Mucosa of gallbladder (tissue), 1 donor: ENCODE data around the gene TMEM171. TPM values are rescaled to one million over a fixed set of nuclear protein-coding genes. Genes with fewer than 3 reads are reported as not detected.

Source experiments
- DNase-seq: peaks from one replicate; pipeline ENCODE4 v3.0.0-alpha.2; 2020; ENCODE audit warnings: low spot score
- total RNA-seq: library from RNA; stranded (reverse); gene quantifications from one replicate; pipeline ENCODE4 v1.2.1, GENCODE V29; 2021
- donor health status: DM: no; HTN: no; CAD: no.

Gene TMEM171
- total RNA-seq, 1 donor from 2014 or later, result 1.6 TPM

DNA sequence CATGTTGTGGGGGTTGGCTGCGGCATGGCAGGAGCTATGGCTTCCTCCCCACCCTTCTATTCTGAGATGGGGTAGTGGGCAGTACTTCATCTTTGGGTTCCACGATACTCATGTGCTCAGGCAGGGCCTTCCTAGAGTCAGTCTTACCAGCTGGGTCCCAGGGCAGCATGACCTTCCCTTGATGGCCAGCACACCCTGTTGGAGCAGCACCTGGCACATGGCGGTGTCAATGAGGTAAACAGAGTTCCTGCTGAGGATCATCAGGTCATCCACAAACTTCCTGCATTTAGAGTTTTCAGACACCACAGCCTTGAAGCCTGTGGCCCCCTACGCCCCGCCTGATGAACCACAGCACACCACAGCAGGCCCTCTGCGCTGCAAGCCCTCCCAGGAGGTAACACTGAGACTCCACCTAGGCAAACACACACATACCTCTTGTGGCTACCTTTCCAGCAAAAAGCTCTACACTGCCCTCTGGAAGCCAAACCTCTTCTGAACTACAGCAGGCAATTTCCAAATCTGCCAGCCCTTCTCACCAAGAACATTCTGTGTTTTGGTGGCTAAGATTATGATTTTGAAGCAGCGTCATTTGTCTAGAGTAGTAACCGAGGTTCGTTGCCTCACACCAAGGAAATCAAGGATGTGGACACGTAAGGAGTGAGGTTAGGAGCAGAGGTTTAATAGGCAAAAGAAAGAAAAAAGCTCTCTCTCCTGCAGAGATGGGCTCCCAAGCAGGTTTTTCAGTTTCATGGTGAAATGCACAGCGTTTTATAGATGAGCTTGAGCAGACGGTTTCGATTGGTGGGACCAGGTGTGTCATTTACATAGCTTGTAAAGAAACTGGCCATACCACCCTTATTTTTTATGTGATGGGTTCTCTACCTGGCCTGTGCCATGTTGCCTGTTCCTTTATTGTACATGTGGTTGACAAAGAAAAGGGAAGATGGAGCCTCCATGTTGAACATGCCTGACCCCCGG, 32.3 kb downstream of the TMEM171 start:
- DNase-seq, result no peak

DNA sequence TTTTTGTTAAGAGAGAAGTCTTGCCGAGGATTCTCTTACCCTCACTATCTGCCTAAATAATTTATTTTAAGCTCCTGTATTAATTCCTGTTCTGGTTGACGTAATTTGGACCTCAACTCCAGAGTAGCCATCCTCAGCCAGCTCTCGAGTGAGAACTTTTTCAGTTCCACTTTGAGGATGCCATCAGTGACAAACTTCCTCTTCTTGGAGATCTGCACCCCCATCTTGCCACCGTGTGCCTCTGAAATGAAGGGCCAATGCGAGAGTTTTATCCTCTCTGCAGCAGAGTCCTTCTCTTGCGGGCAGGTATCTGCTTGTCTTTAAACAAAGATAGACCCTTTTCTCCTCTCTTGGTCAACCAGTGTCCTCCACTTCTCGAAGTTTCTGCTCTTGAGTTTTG, 33.1 kb downstream of the TMEM171 start:
- DNase-seq, result no peak

DNA sequence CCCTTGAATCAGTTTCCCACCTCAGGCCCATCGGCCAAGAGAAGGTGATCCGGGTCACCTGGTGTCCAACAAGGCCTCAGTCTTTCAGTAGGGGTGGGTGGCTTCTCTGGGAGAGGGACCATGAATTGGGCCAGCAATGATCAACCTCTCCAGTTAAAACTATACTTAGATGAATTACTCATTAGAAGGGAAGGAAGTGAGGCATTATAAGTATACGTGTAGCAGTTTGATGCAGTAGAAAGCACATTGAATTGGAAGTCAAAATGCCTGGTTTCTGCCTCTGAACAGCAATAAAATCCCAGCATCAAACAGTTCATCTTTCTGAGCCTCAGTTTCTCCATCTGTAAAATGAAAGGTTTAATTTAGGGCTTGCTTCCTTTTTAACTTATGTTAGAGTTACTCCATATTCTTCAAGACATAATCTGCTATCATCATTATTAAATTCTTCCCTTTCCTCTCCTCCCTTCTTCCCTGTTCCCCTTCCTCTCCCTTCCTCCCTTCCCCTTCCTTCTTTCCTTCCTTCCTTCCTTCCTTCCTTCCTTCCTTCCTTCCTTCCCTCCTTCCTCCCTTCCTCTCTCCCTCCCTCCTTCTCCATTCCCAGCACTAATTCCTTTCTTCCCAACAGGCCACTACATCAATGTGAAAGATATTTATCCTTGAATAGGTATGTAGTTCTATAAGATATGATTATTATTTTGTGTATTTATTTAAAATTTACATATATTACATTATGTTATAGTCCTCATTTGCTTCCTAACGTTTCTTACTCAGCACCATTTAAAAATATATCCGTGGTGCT, 34.0 kb downstream of the TMEM171 start:
- no peak for DNase-seq

DNA sequence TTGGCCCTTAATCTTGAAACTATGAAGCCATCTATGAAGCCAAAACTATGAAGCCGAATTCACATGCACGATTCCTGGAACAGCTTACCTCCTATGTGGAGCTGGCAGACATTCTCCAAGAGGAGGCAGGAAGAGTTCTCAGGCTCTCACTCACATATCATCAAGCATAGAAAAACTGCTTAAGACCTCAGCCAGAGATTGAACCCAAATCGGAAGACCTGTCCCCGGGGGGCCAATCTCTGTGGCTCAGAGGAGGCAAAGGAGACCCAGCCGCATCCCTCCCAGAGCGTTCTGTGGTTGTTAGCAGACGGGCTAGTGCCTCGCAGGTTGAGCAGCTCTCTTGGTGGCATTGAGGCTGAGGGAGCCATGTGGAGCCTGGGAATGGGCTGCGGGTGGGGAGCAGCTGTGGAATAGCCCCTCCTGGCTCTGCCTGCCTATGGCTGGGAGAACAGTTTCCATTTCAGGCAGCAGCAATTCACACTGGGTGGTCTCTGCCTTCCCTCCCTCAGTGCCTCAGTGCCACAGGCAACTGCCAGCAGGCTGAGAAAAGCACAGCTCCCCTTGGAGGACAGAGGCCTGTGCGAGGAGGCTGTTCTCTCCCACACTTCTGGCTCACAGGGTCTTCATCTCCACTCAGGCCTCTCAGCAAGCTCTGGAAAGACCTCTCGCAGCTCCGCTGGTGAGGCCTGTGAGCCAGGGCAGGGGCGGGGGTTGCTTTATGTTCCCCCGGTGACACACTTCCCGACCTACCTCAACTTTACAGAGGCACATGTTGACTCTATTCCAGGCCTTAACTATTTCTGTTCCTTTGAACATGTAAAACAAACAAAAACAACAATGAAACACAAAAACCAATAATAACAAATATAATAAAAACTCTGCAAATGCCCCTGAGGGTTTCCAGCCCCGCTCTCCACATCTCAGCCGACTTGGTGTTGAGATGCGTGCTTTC, 35.2 kb downstream of the TMEM171 start:
- no peak for DNase-seq

DNA sequence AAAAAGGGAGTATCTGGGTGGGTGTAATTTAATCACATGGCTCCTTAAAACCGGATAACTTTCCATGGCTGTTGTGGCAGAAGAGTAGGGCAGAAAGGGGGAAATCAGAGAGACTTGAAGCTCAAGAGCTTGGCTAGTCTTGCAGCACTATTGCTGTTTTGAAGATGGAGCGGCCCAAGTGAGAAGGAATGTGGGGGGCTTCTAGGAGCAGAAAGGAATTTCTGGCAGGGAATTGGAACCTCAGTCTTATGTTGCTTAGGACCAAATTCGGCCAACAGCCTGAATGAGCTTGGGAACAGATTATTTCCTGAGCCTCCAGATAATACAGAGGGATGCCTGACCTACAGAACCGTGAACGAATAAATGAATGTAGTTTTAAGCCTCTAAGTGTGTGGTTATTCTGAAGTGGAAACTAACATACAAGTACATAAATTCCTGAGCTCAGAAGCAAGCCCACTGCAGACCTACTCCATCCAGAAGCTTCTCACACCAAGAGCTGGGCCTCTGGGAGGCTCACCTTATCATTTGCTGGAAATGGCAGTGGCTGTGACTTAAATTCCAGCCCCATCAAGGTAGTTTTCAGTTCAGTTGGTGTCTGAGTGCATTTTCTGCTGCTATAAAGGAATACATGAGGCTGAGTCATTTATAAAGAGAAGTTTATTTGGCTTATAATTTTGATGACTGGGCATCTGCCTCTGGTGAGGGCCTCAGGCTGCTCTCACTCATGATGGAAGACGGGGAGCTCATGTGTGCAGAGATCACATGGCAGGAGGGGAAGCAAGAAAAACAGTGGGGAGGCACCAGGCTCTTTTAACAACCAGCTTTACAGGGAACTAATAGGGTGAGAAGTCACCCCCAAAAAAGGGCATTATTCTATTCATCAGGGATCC, 37.3 kb downstream of the TMEM171 start:
- DNase-seq, result no peak

DNA sequence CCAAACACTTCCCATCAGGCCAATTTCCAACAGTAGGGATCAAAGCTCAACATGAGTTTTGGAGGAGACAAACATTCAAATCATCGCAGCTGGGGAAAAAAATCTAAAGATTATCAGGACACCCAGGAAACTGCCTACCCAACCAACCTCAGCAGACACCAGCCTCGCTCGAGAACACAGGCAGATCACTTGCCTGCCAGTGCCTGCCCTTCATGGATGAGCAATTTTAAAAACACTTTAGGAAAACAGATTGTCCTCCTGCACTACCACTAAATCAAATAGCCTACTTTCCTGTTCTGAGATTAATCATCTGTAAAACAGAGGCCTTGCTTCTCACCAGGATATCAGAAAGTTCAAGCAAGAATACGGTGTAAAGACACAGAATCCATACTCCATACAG, 37.9 kb downstream of the TMEM171 start:
- no peak for DNase-seq

DNA sequence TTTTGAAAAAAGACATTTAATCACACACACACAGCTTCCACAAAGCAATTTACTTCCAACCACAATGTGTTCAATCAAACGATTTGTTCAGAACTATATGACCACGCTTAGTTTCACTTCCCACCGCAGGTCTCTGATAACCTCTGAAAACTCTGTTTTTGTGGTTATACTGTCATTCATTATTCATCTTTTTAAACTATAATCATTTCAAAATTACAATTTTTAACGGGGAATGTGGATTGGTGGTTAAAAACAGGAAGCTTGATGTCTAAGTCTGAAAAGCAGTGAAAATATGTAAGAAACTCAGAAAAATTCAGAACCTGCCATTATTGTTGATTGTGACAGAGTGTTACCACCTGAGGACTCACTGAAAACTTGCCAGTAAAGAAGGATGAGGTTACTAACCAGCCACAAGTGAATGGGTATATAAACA, 39.9 kb downstream of the TMEM171 start:
- DNase-seq, result no peak

DNA sequence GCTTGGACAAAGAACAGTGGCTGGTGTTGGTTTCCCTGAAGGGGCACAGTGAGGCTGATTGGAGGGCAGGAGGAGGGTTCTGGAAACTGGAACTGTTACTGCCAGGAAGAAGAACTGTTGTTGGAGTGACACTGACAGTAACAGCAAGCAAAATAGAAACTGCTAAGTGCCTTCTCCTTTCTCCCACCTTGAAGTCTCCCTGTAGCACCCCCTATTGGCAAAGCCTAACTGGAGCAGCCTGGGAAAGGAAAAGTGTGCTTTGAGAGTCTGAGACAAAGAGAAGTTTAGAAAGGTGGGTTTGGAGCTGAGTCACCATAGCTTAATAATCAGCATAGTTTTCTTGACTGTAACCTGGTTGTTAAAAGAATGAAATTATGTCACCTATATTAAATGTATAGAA, 50.1 kb downstream of the TMEM171 start:
- DNase-seq, result no peak

DNA sequence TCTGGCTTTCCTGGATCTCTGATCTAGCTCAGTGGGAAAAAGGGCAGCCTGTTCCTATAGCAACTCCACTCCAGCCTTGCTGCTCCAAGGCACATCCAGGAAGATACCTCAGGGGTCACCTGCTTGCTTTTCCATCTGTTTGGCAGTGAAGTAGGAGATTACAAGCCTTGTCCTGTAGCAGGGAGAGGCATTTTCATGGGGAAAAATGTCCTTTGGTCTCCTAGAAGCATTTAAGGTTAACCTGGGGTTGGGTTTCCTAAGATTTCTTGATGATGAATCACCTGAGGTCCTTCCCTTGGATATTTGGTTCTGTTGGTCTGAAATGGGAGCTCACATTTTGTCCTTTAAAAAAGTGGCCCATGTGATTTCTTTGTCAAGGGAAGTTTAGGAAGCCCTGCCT, 51.1 kb downstream of the TMEM171 start:
- DNase-seq, result no peak

DNA sequence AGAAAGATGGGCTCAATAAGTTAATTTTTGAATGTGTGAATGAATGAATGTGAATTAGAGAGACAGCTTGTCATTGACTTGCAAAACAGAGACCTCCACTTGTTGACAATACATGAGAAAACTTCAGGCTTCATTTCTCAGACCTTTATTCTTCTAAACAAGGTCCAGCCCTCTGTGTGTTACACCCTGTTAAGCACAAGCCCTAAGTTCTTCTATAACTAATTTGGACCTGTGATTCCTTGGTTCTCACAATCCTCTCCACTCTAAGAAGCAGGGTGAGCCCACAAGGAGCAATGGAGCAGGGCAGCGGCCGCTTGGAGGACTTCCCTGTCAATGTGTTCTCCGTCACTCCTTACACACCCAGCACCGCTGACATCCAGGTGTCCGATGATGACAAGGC, 52.6 kb downstream of the TMEM171 start, which contains the start of gene TMEM174:
Gene TMEM174 (plus strand): TSS at position 243 of the 400 bp plus-strand sequence. CDS start 51 bp downstream, at position 294.
- DNase-seq, result no peak

DNA sequence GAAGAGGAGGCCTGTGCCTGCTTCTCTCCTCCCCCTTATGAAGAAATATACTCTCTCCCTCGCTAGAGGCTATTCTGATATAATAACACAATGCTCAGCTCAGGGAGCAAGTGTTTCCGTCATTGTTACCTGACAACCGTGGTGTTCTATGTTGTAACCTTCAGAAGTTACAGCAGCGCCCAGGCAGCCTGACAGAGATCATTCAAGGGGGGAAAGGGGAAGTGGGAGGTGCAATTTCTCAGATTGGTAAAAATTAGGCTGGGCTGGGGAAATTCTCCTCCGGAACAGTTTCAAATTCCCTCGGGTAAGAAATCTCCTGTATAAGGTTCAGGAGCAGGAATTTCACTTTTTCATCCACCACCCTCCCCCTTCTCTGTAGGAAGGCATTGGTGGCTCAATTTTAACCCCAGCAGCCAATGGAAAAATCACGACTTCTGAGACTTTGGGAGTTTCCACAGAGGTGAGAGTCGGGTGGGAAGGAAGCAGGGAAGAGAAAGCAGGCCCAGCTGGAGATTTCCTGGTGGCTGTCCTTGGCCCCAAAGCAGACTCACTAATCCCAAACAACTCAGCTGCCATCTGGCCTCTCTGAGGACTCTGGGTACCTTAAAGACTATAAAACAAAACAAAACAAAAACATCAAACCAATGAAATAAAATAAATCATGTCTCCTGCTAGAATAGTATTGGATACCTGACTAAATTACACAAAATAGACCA, 53.9 kb downstream of the TMEM171 start:
- no peak for DNase-seq

DNA sequence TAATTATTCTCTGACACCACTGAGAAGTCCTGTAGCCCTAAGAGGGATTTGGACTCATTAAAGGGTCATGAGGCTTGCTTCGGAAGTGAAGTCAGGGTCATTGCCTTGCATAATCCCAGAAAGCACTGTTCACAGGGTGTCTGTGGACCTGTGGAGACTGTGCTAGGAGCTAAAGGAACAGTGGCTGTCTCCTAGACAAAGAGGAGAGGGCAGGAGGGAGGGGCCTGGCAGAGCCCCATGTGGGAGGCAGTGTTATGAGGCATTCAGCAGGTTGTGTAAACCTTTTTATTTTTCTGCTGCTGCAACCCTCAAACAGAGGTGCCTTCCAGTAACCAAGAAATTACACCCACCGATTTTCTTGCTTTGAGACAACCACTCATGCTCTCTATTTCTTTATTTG, 55.9 kb downstream of the TMEM171 start:
- no peak for DNase-seq

DNA sequence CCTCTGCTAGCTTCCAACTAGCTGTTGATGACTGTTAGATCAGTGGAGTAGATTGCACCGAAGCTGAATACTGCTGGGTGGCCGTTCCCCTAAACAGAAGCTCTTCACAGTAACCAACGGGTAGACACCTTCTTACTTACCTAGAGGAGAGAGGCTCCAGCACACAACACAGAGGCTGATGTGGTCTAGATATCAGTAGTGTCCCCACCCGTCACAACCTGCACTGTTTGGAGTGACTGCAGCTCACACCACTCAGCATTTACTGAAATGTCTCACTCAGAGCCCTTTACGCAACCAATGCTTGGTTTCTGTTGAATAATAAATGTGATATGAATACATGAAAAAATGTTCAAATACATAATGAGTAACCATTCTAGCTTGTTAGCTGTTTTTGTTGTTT, 57.9 kb downstream of the TMEM171 start:
- DNase-seq, result no peak

DNA sequence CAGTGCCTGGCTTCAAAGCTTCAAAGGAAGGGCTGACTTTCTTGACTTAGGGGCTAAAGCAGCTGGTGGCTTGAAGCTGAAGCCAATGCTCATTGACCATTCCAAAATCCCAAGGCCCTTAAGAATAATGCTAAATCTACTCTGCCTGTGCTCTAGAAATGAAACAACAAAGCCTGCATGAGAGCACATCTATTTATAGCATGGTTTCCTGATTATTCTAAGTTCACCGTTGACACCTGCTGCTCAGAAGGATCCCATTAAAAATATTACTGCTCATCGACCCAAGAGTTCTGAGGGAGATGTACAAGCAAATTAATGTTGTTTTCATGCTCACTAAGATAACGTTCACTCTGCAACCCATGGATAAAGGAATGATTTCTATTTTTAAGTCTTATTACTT, 59.4 kb downstream of the TMEM171 start:
- DNase-seq, result no peak

DNA sequence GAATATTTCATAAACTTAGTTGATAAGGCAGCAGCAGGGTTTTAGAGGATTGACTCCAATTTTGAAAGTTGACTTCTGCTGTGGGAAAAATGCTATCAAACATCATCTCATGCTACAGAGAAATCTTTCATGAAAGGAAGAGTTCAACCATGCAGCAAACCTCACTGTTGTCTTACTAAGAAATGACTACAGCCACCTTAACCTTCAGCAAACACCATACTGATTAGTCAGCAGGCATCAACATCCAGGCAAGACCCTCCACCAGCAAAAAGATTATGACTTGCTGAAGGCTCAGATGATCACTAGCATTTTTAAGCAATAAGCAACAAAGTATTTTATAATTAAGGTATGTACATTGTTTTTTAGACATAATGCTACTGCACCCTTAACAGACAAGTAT, 60.2 kb downstream of the TMEM171 start:
- DNase-seq, result no peak
